HepG2 (cell line): ENCODE results near the gene NRSN2. TPM values are rescaled to one million over a fixed set of nuclear protein-coding genes. Genes with fewer than 3 reads are reported as not detected.

ENCODE experiments used
- ARID2 ChIP-seq: sonication (generic); formaldehyde crosslinking; IDR thresholded peaks from 2 replicates; pipeline ENCODE4 v1.8.1; 2022; ENCODE audit warnings: mild to moderate bottlenecking, missing genetic modification reagents, borderline replicate concordance
- CCDC6 ChIP-seq: sonication (generic); formaldehyde crosslinking; IDR thresholded peaks from 2 replicates; pipeline ENCODE4 v1.8.1; 2022; ENCODE audit warnings: mild to moderate bottlenecking, missing genetic modification reagents, moderate library complexity
- CSRNP1 ChIP-seq: sonication (generic); formaldehyde crosslinking; IDR thresholded peaks from 2 replicates; pipeline ENCODE4 v1.8.1; 2023; ENCODE audit warnings: mild to moderate bottlenecking, missing genetic modification reagents
- MAX ChIP-seq: IDR thresholded peaks from 2 replicates; pipeline ENCODE4 v1.6.1; 2012; ENCODE audit warnings: inconsistent platforms
- MTF1 ChIP-seq: sonication (generic); formaldehyde crosslinking; IDR thresholded peaks from 2 replicates; pipeline ENCODE4 v1.5.0; 2020; ENCODE audit warnings: missing genetic modification reagents
- MYNN ChIP-seq: sonication (generic); formaldehyde crosslinking; IDR thresholded peaks from 2 replicates; pipeline ENCODE4 v1.4.0; 2020; ENCODE audit warnings: mild to moderate bottlenecking, low read depth, missing genetic modification reagents
- PAX8 ChIP-seq: sonication (generic); formaldehyde crosslinking; IDR thresholded peaks from 2 replicates; pipeline ENCODE4 v1.8.0; 2022; ENCODE audit warnings: mild to moderate bottlenecking, missing genetic modification reagents, borderline replicate concordance
- SMYD3 ChIP-seq: sonication (generic); formaldehyde crosslinking; IDR thresholded peaks from 2 replicates; pipeline ENCODE4 v1.8.1; 2023; ENCODE audit warnings: mild to moderate bottlenecking, missing genetic modification reagents
- TBP ChIP-seq: sonication (generic); formaldehyde crosslinking; IDR thresholded peaks from 2 replicates; pipeline ENCODE4 v1.5.0; 2020; ENCODE audit warnings: missing genetic modification reagents
- ZBTB7B ChIP-seq: sonication (generic); formaldehyde crosslinking; IDR thresholded peaks from 2 replicates; pipeline ENCODE4 v1.4.0; 2020; ENCODE audit warnings: missing genetic modification reagents
- ZIK1 ChIP-seq: sonication (generic); formaldehyde crosslinking; IDR thresholded peaks from 2 replicates; pipeline ENCODE4 v1.5.0; 2020; ENCODE audit warnings: mild to moderate bottlenecking, low read depth, missing genetic modification reagents, borderline replicate concordance
- ZMYM3 ChIP-seq: sonication (generic); formaldehyde crosslinking; IDR thresholded peaks from 2 replicates; pipeline ENCODE4 v1.5.1; 2020; ENCODE audit warnings: mild to moderate bottlenecking, missing genetic modification reagents
- ZNF282 ChIP-seq: fragments of 450-650 bp; IDR thresholded peaks from 2 replicates; pipeline ENCODE4 v1.6.1; 2018; ENCODE audit not compliant: partially characterized antibody
- ZNF335 ChIP-seq: sonication (generic); formaldehyde crosslinking; IDR thresholded peaks from 2 replicates; pipeline ENCODE4 v1.4.0; 2020; ENCODE audit warnings: missing genetic modification reagents
- ZNF414 ChIP-seq: sonication (generic); formaldehyde crosslinking; IDR thresholded peaks from 2 replicates; pipeline ENCODE4 v1.5.0; 2020; ENCODE audit warnings: missing genetic modification reagents
- ZNF549 ChIP-seq: sonication (generic); formaldehyde crosslinking; IDR thresholded peaks from 2 replicates; pipeline ENCODE4 v1.5.0; 2020; ENCODE audit warnings: missing genetic modification reagents
- ZNF720 ChIP-seq: sonication (generic); formaldehyde crosslinking; IDR thresholded peaks from 2 replicates; pipeline ENCODE4 v1.4.0; 2020; ENCODE audit warnings: missing genetic modification reagents
- ZNF724P ChIP-seq: sonication (generic); formaldehyde crosslinking; IDR thresholded peaks from 2 replicates; pipeline ENCODE4 v1.8.0; 2022; ENCODE audit warnings: missing genetic modification reagents, borderline replicate concordance
- ZSCAN31 ChIP-seq: sonication (generic); formaldehyde crosslinking; IDR thresholded peaks from 2 replicates; pipeline ENCODE4 v1.5.0; 2020; ENCODE audit warnings: low read depth, mild to moderate bottlenecking, missing genetic modification reagents
- polyA plus RNA-seq, 8 experiments: library from polyadenylated mRNA; depleted of rRNA in 3 of 8; stranded (reverse) in 7 of 8; unstranded in 1 of 8; fragments of >200 nt; fragmentation: Illumina TruSeq in 4 of 8; extraction: Trizol in 4 of 8; gene quantifications; 2 replicates each; pipeline versions ENCODE4 v1.2.1 to v1.2.3, GENCODE V29; 2011 to 2016; ENCODE audit warnings: low read depth in 4 of 8, missing spikeins in 1 of 8, mixed read lengths in 1 of 8; ENCODE audit not compliant: insufficient read depth in 1 of 8
- total RNA-seq, 5 experiments: library from RNA; depleted of rRNA; stranded (reverse); fragments of >200 nt; fragmentation: Illumina TruSeq; extraction: Trizol; gene quantifications; 2 replicates each; pipeline ENCODE4 v1.2.3, GENCODE V29; 2016; ENCODE audit warnings: low read depth in 1 of 5
- TF ChIP-seq, protein P1 (sequence below): sonication (generic); formaldehyde crosslinking; IDR thresholded peaks from 2 replicates; pipeline ENCODE4 v1.9.0; 2021; ENCODE audit warnings: missing genetic modification reagents, borderline replicate concordance
- TF ChIP-seq, protein P2 (sequence below): sonication (generic); formaldehyde crosslinking; IDR thresholded peaks from 2 replicates; pipeline ENCODE4 v1.4.0; 2020; ENCODE audit warnings: missing genetic modification reagents, low read depth, mild to moderate bottlenecking, borderline replicate concordance

Gene NRSN2
- total and polyA plus RNA-seq, 2 of the 13 experiments (the other 11 are each of a cell fraction or from before 2014, with no cell fraction given), result 32.3 to 49.4 TPM

DNA sequence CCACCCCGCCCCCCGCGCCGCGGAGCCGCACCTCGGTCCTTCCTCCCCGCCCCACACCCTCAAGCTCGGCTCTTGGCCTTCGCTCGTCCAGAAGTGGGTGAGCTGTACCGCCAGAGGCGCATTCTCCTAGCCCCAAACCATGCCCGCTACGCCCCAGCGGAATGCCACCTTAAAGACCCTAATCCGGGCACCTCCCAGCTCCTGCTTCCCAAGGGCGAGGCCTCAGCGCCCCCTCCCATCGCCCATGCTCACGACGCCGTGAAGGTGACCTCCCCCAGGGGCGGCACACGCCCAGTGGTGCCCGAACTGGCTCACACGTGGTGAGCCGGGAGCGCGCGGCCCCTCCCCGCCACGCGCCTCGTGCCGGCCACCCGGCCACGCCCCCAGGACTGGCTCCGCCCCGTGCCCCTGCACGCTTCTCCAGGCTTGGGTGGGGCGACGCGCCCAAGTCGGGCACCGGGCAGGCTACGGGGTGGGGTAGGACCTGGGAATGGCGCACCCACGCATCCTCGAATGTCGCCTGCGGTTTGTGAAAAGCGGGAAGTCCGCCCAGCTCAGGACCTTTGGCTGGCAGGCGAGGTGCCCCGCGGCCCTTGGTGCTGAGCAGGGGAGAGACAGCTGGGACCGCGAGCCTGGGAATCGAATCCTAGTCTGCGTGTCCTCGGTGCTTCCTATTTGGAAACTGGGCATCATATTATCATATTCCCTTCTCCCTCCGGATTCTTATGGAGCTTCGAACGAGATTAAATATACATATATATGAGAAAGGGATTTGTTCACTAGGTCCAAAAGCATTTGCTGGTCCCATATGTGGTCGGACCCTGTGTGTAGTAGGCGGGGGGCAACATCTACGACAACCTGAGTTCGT lies 22.5 kb upstream of the NRSN2 start (continued):
- TF ChIP-seq MYNN (no peak; the same call in 1 of the 2 replicates), ZNF282 (no peak), MAX (peak; percentile 100), ZNF414 (CRISPR knock-in tag) (peak; percentile 99), ZNF335 (CRISPR knock-in tag) (peak; percentile 51; the same call in 1 of the 2 replicates), ARID2 (CRISPR knock-in tag) (no peak), ZMYM3 (CRISPR knock-in tag) (peak; percentile 40), CCDC6 (peak; percentile 94), CSRNP1 (CRISPR knock-in tag) (peak; percentile 99; the same call in 1 of the 2 replicates), ZNF724P (peak; percentile 99), MTF1 (CRISPR knock-in tag) (peak; percentile 93), ZNF720 (peak; percentile 67; the same call in 1 of the 2 replicates), ZBTB7B (no peak; the same call in 1 of the 2 replicates), PAX8 (peak; percentile 93; the same call in 1 of the 2 replicates), ZNF549 (CRISPR knock-in tag) (peak; percentile 66), TBP (CRISPR knock-in tag) (no peak; the same call in 1 of the 2 replicates), ZIK1 (peak; percentile 99), SMYD3 (CRISPR knock-in tag) (peak; percentile 42; the same call in 1 of the 2 replicates), ZSCAN31 (peak; percentile 95)
- TF ChIP-seq, protein P1, sequence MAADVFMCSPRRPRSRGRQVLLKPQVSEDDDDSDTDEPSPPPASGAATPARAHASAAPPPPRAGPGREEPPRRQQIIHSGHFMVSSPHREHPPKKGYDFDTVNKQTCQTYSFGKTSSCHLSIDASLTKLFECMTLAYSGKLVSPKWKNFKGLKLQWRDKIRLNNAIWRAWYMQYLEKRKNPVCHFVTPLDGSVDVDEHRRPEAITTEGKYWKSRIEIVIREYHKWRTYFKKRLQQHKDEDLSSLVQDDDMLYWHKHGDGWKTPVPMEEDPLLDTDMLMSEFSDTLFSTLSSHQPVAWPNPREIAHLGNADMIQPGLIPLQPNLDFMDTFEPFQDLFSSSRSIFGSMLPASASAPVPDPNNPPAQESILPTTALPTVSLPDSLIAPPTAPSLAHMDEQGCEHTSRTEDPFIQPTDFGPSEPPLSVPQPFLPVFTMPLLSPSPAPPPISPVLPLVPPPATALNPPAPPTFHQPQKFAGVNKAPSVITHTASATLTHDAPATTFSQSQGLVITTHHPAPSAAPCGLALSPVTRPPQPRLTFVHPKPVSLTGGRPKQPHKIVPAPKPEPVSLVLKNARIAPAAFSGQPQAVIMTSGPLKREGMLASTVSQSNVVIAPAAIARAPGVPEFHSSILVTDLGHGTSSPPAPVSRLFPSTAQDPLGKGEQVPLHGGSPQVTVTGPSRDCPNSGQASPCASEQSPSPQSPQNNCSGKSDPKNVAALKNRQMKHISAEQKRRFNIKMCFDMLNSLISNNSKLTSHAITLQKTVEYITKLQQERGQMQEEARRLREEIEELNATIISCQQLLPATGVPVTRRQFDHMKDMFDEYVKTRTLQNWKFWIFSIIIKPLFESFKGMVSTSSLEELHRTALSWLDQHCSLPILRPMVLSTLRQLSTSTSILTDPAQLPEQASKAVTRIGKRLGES (CRISPR knock-in tag), result peak; percentile 94
- TF ChIP-seq, protein P2, sequence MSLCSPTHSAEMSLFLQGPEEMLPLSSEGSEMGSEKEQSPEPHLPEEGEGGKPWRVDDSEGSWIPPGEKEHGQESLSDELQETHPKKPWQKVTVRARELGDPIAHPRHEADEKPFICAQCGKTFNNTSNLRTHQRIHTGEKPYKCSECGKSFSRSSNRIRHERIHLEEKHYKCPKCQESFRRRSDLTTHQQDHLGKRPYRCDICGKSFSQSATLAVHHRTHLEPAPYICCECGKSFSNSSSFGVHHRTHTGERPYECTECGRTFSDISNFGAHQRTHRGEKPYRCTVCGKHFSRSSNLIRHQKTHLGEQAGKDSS, result peak; percentile 96; the same call in 1 of the 2 replicates
